Mammary epithelial cell (primary cell): ENCODE measurements around the gene KBTBD4.

Experiments used
- EZH2 ChIP-seq: IDR thresholded peaks from 2 replicates; pipeline ENCODE4 v1.6.1; 2012; ENCODE audit warnings: low read length, inconsistent platforms, borderline replicate concordance
- TF ChIP-seq, protein P1 (sequence below), 2 donors: IDR thresholded peaks in 1 of 2; conservative IDR thresholded peaks in 1 of 2; 2 replicates each; pipeline ENCODE4 v1.5.1; 2011 to 2012; ENCODE audit warnings: inconsistent platforms in 2 of 2, low read length in 2 of 2, mild to moderate bottlenecking in 2 of 2, control low read depth in 1 of 2, low read depth in 1 of 2; ENCODE audit not compliant: insufficient read depth in 1 of 2; ENCODE audit errors: extremely low read depth in 1 of 2

- TF ChIP-seq, protein P1, sequence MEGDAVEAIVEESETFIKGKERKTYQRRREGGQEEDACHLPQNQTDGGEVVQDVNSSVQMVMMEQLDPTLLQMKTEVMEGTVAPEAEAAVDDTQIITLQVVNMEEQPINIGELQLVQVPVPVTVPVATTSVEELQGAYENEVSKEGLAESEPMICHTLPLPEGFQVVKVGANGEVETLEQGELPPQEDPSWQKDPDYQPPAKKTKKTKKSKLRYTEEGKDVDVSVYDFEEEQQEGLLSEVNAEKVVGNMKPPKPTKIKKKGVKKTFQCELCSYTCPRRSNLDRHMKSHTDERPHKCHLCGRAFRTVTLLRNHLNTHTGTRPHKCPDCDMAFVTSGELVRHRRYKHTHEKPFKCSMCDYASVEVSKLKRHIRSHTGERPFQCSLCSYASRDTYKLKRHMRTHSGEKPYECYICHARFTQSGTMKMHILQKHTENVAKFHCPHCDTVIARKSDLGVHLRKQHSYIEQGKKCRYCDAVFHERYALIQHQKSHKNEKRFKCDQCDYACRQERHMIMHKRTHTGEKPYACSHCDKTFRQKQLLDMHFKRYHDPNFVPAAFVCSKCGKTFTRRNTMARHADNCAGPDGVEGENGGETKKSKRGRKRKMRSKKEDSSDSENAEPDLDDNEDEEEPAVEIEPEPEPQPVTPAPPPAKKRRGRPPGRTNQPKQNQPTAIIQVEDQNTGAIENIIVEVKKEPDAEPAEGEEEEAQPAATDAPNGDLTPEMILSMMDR (conservative IDR thresholded peaks at IDR 0.05 in 1 of 2, IDR thresholded peaks at IDR 0.05 in 1 of 2; ENCODE audit: extremely low read depth in 1 of 2, insufficient read depth in 1 of 2, low read depth in 1 of 2, low read length in 2 of 2) = no peak
- TF ChIP-seq EZH2 = no peak
These were observed 42.1 kb upstream of the KBTBD4 start for GRCh38 chr11:47620836-47621378.
